ENCODE results near the gene MMP28. TPM values are rescaled to one million over a fixed set of nuclear protein-coding genes. Genes with fewer than 3 reads are reported as not detected.

The MMP28 gene
- polyA plus RNA-seq, 2 of the 4 experiments (the other 2 are of a cell fraction), result 6.6 to 6.7 TPM

- H3K4me2 ChIP-seq, result peak overlapping the region; percentile 83
Observed at GRCh38 chr17:35786941-35787432, 8.5 kb downstream of the MMP28 start.

GRCh38 chr17:35784895-35785294, 10.5 kb downstream of the MMP28 start:
- Histone ChIP-seq H3K4me3 (no peak overlapping the region), H3K27ac (peak overlapping the region; percentile 71 to 78; a peak in 5 of 6 replicates), H3K4me1 (peaks cover 64% of the 10 kb centered on the region), H3K9me3 (no peaks in the 10 kb centered on the region), H3K4me2 (peak overlapping the region; percentile 64)
- DNase-seq (ENCODE audit: low read depth in 1 of 2, low spot score in 1 of 2), result no peak
- CTCF ChIA-PET, result interaction anchor here (1.2 to 43.9 kb wide), 3 partner anchors 21 to 172 kb away, joined by 5 to 2039 read pairs (median 1116); partner anchors contain the start of genes C17orf50, GAS2L2, MMP28 and TAF15
- POLR2A ChIA-PET, result interaction anchor here (1.8 to 1.9 kb wide), 2 partner anchors 21 to 24 kb away, joined by 5 to 12 read pairs; partner anchors contain the start of gene TAF15
- 86% methylated on average over 2 of the region's 2 CpGs for WGBS (ENCODE audit: missing lambda C conversion rate)
- TF ChIP-seq EHMT2 (IDR thresholded peaks at IDR 0.05; ENCODE audit: low read depth) (no peak), FOSB (CRISPR knock-in tag; IDR thresholded peaks at IDR 0.05) (no peak), EHF (CRISPR knock-in tag; IDR thresholded peaks at IDR 0.05) (no peak), MAFK (IDR thresholded peaks at IDR 0.05; ENCODE audit: partially characterized antibody) (no peak), FOXS1 (CRISPR knock-in tag; IDR thresholded peaks at IDR 0.05) (no peak), ZSCAN20 (CRISPR knock-in tag; IDR thresholded peaks at IDR 0.05) (no peak), NR3C1 (IDR thresholded peaks at IDR 0.05) (no peak), HOXA7 (CRISPR knock-in tag; IDR thresholded peaks at IDR 0.05) (no peak), EP300 (IDR thresholded peaks at IDR 0.05) (no peak), ESRRA (IDR thresholded peaks at IDR 0.05; ENCODE audit: borderline replicate concordance, low read length) (no peak), RARB (CRISPR knock-in tag; IDR thresholded peaks at IDR 0.05) (no peak), TFCP2L1 (CRISPR knock-in tag; IDR thresholded peaks at IDR 0.05) (no peak), RFX5 (IDR thresholded peaks at IDR 0.05) (no peak), MAZ (IDR thresholded peaks at IDR 0.05; ENCODE audit: borderline replicate concordance, low read depth, low read length) (no peak), ATOH8 (CRISPR knock-in tag; IDR thresholded peaks at IDR 0.05; ENCODE audit: low read depth) (no peak), HDAC2 (IDR thresholded peaks at IDR 0.05) (no peak), REST (IDR thresholded peaks at IDR 0.05) (no peak), CTCF (IDR thresholded peaks at IDR 0.05) (no peak), RCOR1 (IDR thresholded peaks at IDR 0.05; ENCODE audit: low read depth, low read length) (no peak)
- ATAC-seq, result no peak
- no peak for FAIRE-seq

More at GRCh38 chr17:35786941-35787432, 8.5 kb downstream of the MMP28 start:
- POLR2A ChIA-PET, result interaction anchor here (3.5 kb wide), 1 partner anchor 22 kb away, joined by 27 read pairs; the partner anchor contains the start of gene TAF15
- WGBS (ENCODE audit: missing lambda C conversion rate), result 7% methylated on average over 3 of the region's 3 CpGs
- Histone ChIP-seq H3K4me3 (no peak overlapping the region), H3K4me1 (peaks cover 77% of the 10 kb centered on the region), H3K27ac (peak overlapping the region; percentile 83 to 93), H3K9me3 (no peaks in the 10 kb centered on the region)
- ATAC-seq, result peak in 1 of 2 experiments; percentile 30; a peak in 3 of 6 replicates
- no peak for FAIRE-seq
- CTCF ChIA-PET, result interaction anchor here (0.6 to 43.9 kb wide), 4 partner anchors 12 to 594 kb away, joined by 3 to 2039 read pairs (median 560); partner anchors contain the start of genes C17orf50, GAS2L2, MMP28 and TAF15
- DNase-seq (ENCODE audit: low read depth in 1 of 2, low spot score in 1 of 2), result peak in 1 of 2 experiments; percentile 37
- TF ChIP-seq MAX (IDR thresholded peaks at IDR 0.05) (peak; percentile 50; the same call in 1 of the 2 replicates), JUN (IDR thresholded peaks at IDR 0.05) (peak in 1 of 2 experiments; percentile 31; a peak in 1 of 5 replicates), ZNF302 (CRISPR knock-in tag; IDR thresholded peaks at IDR 0.05) (no peak), GATA3 (IDR thresholded peaks at IDR 0.05; ENCODE audit: borderline replicate concordance) (peak; percentile 42; the same call in 1 of the 2 replicates)

Data from A549 (cell line).